ENCODE measurements around the gene INPP4B. TPM values are rescaled to one million over a fixed set of nuclear protein-coding genes. Genes with fewer than 3 reads are reported as not detected.

INPP4B gene
- total RNA-seq, 1 experiment from 2014 or later, result 14.3 TPM

- intact Hi-C loops (cut with micrococcal nuclease), result no loop called here
These were observed 579.0 kb downstream of the INPP4B start for GRCh38 chr4:142267101-142267500.

More at GRCh38 chr4:142267101-142267500, 579.0 kb downstream of the INPP4B start:
- Histone ChIP-seq H4K20me1 (ENCODE audit: insufficient read depth) (no peaks in the 10 kb centered on the region), H2AFZ (ENCODE audit: low read depth, low read length, poor library complexity, severe bottlenecking) (no peak overlapping the region), H3K4me1 (ENCODE audit: control insufficient read depth in 1 of 2, insufficient read depth in 2 of 2, low read length in 2 of 2) (peaks cover 20 to 28% of the 10 kb centered on the region in 2 experiments), H3K79me2 (ENCODE audit: insufficient read depth, low read length) (no peaks in the 10 kb centered on the region), H3K27ac (ENCODE audit: low read depth, low read length) (no peak overlapping the region), H3K36me3 (ENCODE audit: control insufficient read depth in 1 of 2, insufficient read depth in 2 of 2, low read length in 2 of 2) (no peaks in the 10 kb centered on the region), H3K4me2 (ENCODE audit: low read length) (no peak overlapping the region), H3K4me3 (replicated peaks in 1 of 2; ENCODE audit: low read depth in 1 of 2, low read length in 2 of 2) (no peak overlapping the region), H3K9me2 (ENCODE audit: insufficient read depth) (no peaks in the 10 kb centered on the region), H3K27me3 (ENCODE audit: insufficient read depth, low read length) (no peaks in the 10 kb centered on the region), H3K9me3 (ENCODE audit: control insufficient read depth in 1 of 2, insufficient read depth in 1 of 2, low read depth in 1 of 2, low read length in 2 of 2) (no peaks in the 10 kb centered on the region), H3K9ac (ENCODE audit: low read length) (no peak overlapping the region)
- ChIA-PET CTCF (no interaction called here), RAD21 (ENCODE audit: low non-redundant PET in 1 of 2, low total read pairs in 2 of 2, uncharacterized antibody in 2 of 2, unreplicated experiment in 2 of 2) (no interaction called here), POLR2A (no interaction called here)
- TF ChIP-seq ZFX (IDR thresholded peaks at IDR 0.05) (no peak), SP1 (IDR thresholded peaks at IDR 0.05; ENCODE audit: low read depth) (no peak), FOSL1 (IDR thresholded peaks at IDR 0.05; ENCODE audit: low read depth) (no peak), ZBTB33 (IDR thresholded peaks at IDR 0.05; ENCODE audit: extremely low read depth, insufficient replicate concordance, low read length) (no peak), CBX3 (IDR thresholded peaks at IDR 0.05; ENCODE audit: low read depth) (no peak), POLR2AphosphoS5 (IDR thresholded peaks at IDR 0.05; ENCODE audit: low read depth, low read length) (no peak), EZH2phosphoT487 (IDR thresholded peaks at IDR 0.05; ENCODE audit: borderline replicate concordance) (no peak), POLR2A (IDR thresholded peaks at IDR 0.05; ENCODE audit: borderline replicate concordance, extremely low read depth, insufficient read depth, insufficient read length) (no peak), TCF7L2 (IDR thresholded peaks at IDR 0.05; ENCODE audit: borderline replicate concordance, extremely low read depth, insufficient read depth, insufficient read length) (no peak), SIN3A (IDR thresholded peaks at IDR 0.05; ENCODE audit: low read depth) (no peak), CTCF (IDR thresholded peaks at IDR 0.05 in 2 of 3, conservative IDR thresholded peaks at IDR 0.05 in 1 of 3; ENCODE audit: borderline replicate concordance in 1 of 3, insufficient read depth in 1 of 3, low read depth in 2 of 3, low read length in 2 of 3) (no peak)
- no TSS peak for BruUV-seq (replicated peaks)
- no peak for DNase-seq (ENCODE audit: low read depth, low spot score)
- ATAC-seq, result no peak
